Osteocyte (in vitro differentiated cells): ENCODE measurements around the gene SPIN1. TPM values are rescaled to one million over a fixed set of nuclear protein-coding genes. Genes with fewer than 3 reads are reported as not detected.
A peak's percentile ranks its signal among the peaks of the same experiment; 100 is the strongest.
"Not testable (repeated sequence)": the region's sequence is repeated elsewhere in the genome, so short reads cannot be mapped to it uniquely, and the experiment has no call there.

ENCODE experiments used
- DNase-seq: peaks from one replicate; pipeline ENCODE4 v3.0.0; 2021; ENCODE audit warnings: mixed read lengths; ENCODE audit not compliant: unreplicated experiment; ENCODE audit errors: extremely low spot score
- H3K27ac Mint-ChIP-seq: one replicate; pipeline ENCODE4 v1.8.0; 2021; ENCODE audit warnings: mild to moderate bottlenecking, mixed read lengths; ENCODE audit not compliant: unreplicated experiment
- H3K27me3 Mint-ChIP-seq: one replicate; pipeline ENCODE4 v1.8.0; 2021; ENCODE audit warnings: mixed read lengths; ENCODE audit not compliant: unreplicated experiment
- H3K36me3 Mint-ChIP-seq: one replicate; pipeline ENCODE4 v1.8.0; 2021; ENCODE audit warnings: mixed read lengths; ENCODE audit not compliant: unreplicated experiment
- H3K4me1 Mint-ChIP-seq: one replicate; pipeline ENCODE4 v1.8.0; 2021; ENCODE audit warnings: mixed read lengths; ENCODE audit not compliant: unreplicated experiment
- H3K4me3 Mint-ChIP-seq: one replicate; pipeline ENCODE4 v1.8.0; 2021; ENCODE audit warnings: mild to moderate bottlenecking, moderate library complexity, mixed read lengths; ENCODE audit not compliant: unreplicated experiment
- H3K9me3 Mint-ChIP-seq: one replicate; pipeline ENCODE4 v1.8.0; 2021; ENCODE audit warnings: mixed read lengths; ENCODE audit not compliant: unreplicated experiment
- CTCF ChIP-seq: fragments of 200-600 bp; sonication (generic); IDR thresholded peaks from 2 replicates; pipeline ENCODE4 v1.5.0; 2021; ENCODE audit warnings: antibody characterized with exemption, mild to moderate bottlenecking, moderate library complexity
- long read RNA-seq: library from polyadenylated mRNA; unstranded; transcript quantifications from one replicate; pipeline ENCODE4 v2.0.0, GENCODE V29; 2021
- total RNA-seq: library from RNA; stranded (reverse); gene quantifications from 2 replicates; pipeline ENCODE4 v1.2.1, GENCODE V29; 2021

SPIN1 gene
- total RNA-seq: 115 and 121 TPM in 2 replicates
- long read RNA-seq, full-length matches to known transcripts: 47 of 229 reads
- long read RNA-seq, partial matches to known transcripts: 149 of 229 reads
- long read RNA-seq, other reads (novel, unspliced or antisense): 33 of 229 reads

GRCh38 chr9:88388203-88388885 lies at the start of gene SPIN1:
SPIN1 (plus strand) TSS chr9:88388444; CDS start chr9:88426540, 38,096 bp downstream.
- H3K9me3 Mint-ChIP-seq: no peaks in the 10 kb centered on the region
- peak within 1 kb of the TSS; percentile 96 for H3K27ac Mint-ChIP-seq
- peaks cover 52% of the 10 kb centered on the region for H3K4me1 Mint-ChIP-seq
- peak; percentile 96 for DNase-seq
- peak; percentile 62 for TF ChIP-seq CTCF
- H3K36me3 Mint-ChIP-seq: peaks cover 5% of the 10 kb centered on the region
- peak within 1 kb of the TSS; percentile 96 for H3K4me3 Mint-ChIP-seq
- no peaks in the 10 kb centered on the region for H3K27me3 Mint-ChIP-seq

GRCh38 chr9:88339317-88339716 lies 48.9 kb upstream of the SPIN1 start:
- Mint-ChIP-seq H3K4me1 (peaks cover 1% of the 10 kb centered on the region), H3K9me3 (no peaks in the 10 kb centered on the region), H3K27me3 (no peaks in the 10 kb centered on the region), H3K4me3 (no peak overlapping the region), H3K36me3 (no peaks in the 10 kb centered on the region), H3K27ac (no peak overlapping the region)
- TF ChIP-seq CTCF: no peak
- DNase-seq: no peak

- no peaks in the 10 kb centered on the region for H3K9me3 Mint-ChIP-seq
- DNase-seq: no peak
- H3K27me3 Mint-ChIP-seq: no peaks in the 10 kb centered on the region
- H3K27ac Mint-ChIP-seq: no peak overlapping the region
- no peak overlapping the region for H3K4me3 Mint-ChIP-seq
- peaks cover 1% of the 10 kb centered on the region for H3K4me1 Mint-ChIP-seq
- no peaks in the 10 kb centered on the region for H3K36me3 Mint-ChIP-seq
- TF ChIP-seq CTCF: no peak
Measured at GRCh38 chr9:88342246-88342645, 46.0 kb upstream of the SPIN1 start.

GRCh38 chr9:88344013-88344412 lies 44.2 kb upstream of the SPIN1 start:
- H3K4me3 Mint-ChIP-seq: no peak overlapping the region
- no peaks in the 10 kb centered on the region for H3K36me3 Mint-ChIP-seq
- TF ChIP-seq CTCF: no peak
- no peak for DNase-seq
- H3K4me1 Mint-ChIP-seq: peaks cover 1% of the 10 kb centered on the region
- no peaks in the 10 kb centered on the region for H3K27me3 Mint-ChIP-seq
- no peaks in the 10 kb centered on the region for H3K9me3 Mint-ChIP-seq
- no peak overlapping the region for H3K27ac Mint-ChIP-seq

- not testable (repeated sequence) for H3K36me3 Mint-ChIP-seq, H3K4me3 Mint-ChIP-seq, DNase-seq, H3K27me3 Mint-ChIP-seq, H3K9me3 Mint-ChIP-seq, H3K4me1 Mint-ChIP-seq, H3K27ac Mint-ChIP-seq
Measured at GRCh38 chr9:88350354-88350753, 37.9 kb upstream of the SPIN1 start.
